IMR-90 (cell line): Measurements from ENCODE around the gene ZNF598. TPM values are rescaled to one million over a fixed set of nuclear protein-coding genes. Genes with fewer than 3 reads are reported as not detected.

Source experiments
- ATAC-seq: fragments of 200-7000 bp; cut with Tn5 transposase; 2 replicates; pipeline ENCODE4 v1.9.1; 2020; ENCODE audit warnings: low read depth, mild to moderate bottlenecking, moderate library complexity
- BruUV-seq: library from RNA; stranded (reverse); fragments of 400-500 nt; replicated peaks from 2 replicates; lab custom pipeline; 2021; lab: Mats Ljungman, UMichigan
- CTCF ChIA-PET: fragments of 300-600 bp; formaldehyde crosslinking; extraction: SDS; loops from one replicate; lab custom pipeline; 2021; ENCODE audit warnings: antibody characterized with exemption; lab: Yijun Ruan, JAX
- POLR2A ChIA-PET: fragments of 300-600 bp; sonication (Branson Sonifier 250); formaldehyde crosslinking; loops from one replicate; lab custom pipeline; 2022; ENCODE audit warnings: antibody characterized with exemption; ENCODE audit not compliant: unreplicated experiment; lab: Charles Lee
- DNase-seq: peaks from one replicate; pipeline ENCODE4 v3.0.0; 2013
- H2AFZ ChIP-seq: replicated peaks from 2 replicates; pipeline ENCODE3; 2013; ENCODE audit warnings: low read length, mild to moderate bottlenecking; ENCODE audit not compliant: poor library complexity
- H2AK5ac ChIP-seq: 2 replicates; pipeline ENCODE4 v1.6.1; 2013; ENCODE audit warnings: low read depth, low read length, inconsistent platforms
- H2AK9ac ChIP-seq: replicated peaks from 2 replicates; pipeline ENCODE3; 2013; ENCODE audit warnings: mild to moderate bottlenecking, low read depth, low read length, moderate library complexity; ENCODE audit not compliant: poor library complexity
- H2BK120ac ChIP-seq: 2 replicates; pipeline ENCODE4 v1.6.1; 2013; ENCODE audit warnings: low read depth, low read length, inconsistent platforms
- H2BK15ac ChIP-seq: 3 replicates; pipeline ENCODE4 v1.6.1; 2013; ENCODE audit warnings: low read depth, low read length, inconsistent platforms
- H2BK20ac ChIP-seq: 2 replicates; pipeline ENCODE4 v1.6.1; 2013; ENCODE audit warnings: low read depth, mild to moderate bottlenecking, inconsistent platforms, low read length, moderate library complexity
- H2BK5ac ChIP-seq: 2 replicates; pipeline ENCODE4 v1.6.1; 2013; ENCODE audit warnings: mild to moderate bottlenecking, low read depth, low read length, inconsistent platforms; ENCODE audit not compliant: poor library complexity, severe bottlenecking
- H3K14ac ChIP-seq: replicated peaks from 2 replicates; pipeline ENCODE4 v1.6.1; 2013; ENCODE audit warnings: low read depth, low read length, inconsistent platforms
- H3K18ac ChIP-seq: 2 replicates; pipeline ENCODE4 v1.6.1; 2013; ENCODE audit warnings: low read depth, low read length, control low read depth
- H3K23ac ChIP-seq: 2 replicates; pipeline ENCODE4 v1.6.1; 2013; ENCODE audit warnings: low read depth, low read length, inconsistent platforms
- H3K27ac ChIP-seq: 2 replicates; pipeline ENCODE4 v1.5.1; 2013; ENCODE audit warnings: mild to moderate bottlenecking, control low read depth, low read length; ENCODE audit not compliant: insufficient read depth
- H3K27me3 ChIP-seq: 2 replicates; pipeline ENCODE4 v1.6.1; 2013; ENCODE audit warnings: low read length; ENCODE audit not compliant: control insufficient read depth, insufficient read depth
- H3K36me3 ChIP-seq: 2 replicates; pipeline ENCODE4 v1.6.1; 2013; ENCODE audit warnings: low read length, mixed read lengths; ENCODE audit not compliant: control insufficient read depth, insufficient read depth
- H3K4ac ChIP-seq: 2 replicates; pipeline ENCODE4 v1.6.1; 2013; ENCODE audit warnings: low read depth, low read length, inconsistent platforms
- H3K4me1 ChIP-seq: 2 replicates; pipeline ENCODE4 v1.6.1; 2013; ENCODE audit warnings: low read length, mixed read lengths; ENCODE audit not compliant: control insufficient read depth, insufficient read depth
- H3K4me2 ChIP-seq: 2 replicates; pipeline ENCODE4 v1.6.1; 2013; ENCODE audit warnings: low read depth, mild to moderate bottlenecking, control low read depth, low read length, moderate library complexity
- H3K4me3 ChIP-seq: 2 replicates; pipeline ENCODE4 v1.5.1; 2013; ENCODE audit warnings: low read depth, mild to moderate bottlenecking, control low read depth, low read length, moderate library complexity; ENCODE audit not compliant: insufficient read depth
- H3K56ac ChIP-seq: 2 replicates; pipeline ENCODE4 v1.6.1; 2013; ENCODE audit warnings: low read length, inconsistent platforms; ENCODE audit not compliant: insufficient read depth; ENCODE audit errors: extremely low read depth
- H3K79me1 ChIP-seq, 2 experiments: 2 replicates each; pipeline ENCODE4 v1.6.1; 2013; ENCODE audit warnings: low read length in 2 of 2, inconsistent platforms in 1 of 2, low read depth in 1 of 2
- H3K9ac ChIP-seq: 2 replicates; pipeline ENCODE4 v1.6.1; 2013; ENCODE audit warnings: low read depth, low read length, control low read depth
- H3K9me1 ChIP-seq: 2 replicates; pipeline ENCODE4 v1.6.1; 2013; ENCODE audit warnings: low read length, inconsistent platforms; ENCODE audit not compliant: insufficient read depth
- H3K9me3 ChIP-seq: 2 replicates; pipeline ENCODE4 v1.6.1; 2013; ENCODE audit warnings: low read length; ENCODE audit not compliant: control insufficient read depth, insufficient read depth
- H4K20me1 ChIP-seq: 2 replicates; pipeline ENCODE4 v1.6.1; 2013; ENCODE audit warnings: low read length, inconsistent platforms; ENCODE audit not compliant: insufficient read depth
- H4K5ac ChIP-seq: 2 replicates; pipeline ENCODE4 v1.6.1; 2013; ENCODE audit warnings: mild to moderate bottlenecking, low read depth, low read length, control low read depth
- H4K8ac ChIP-seq, 2 experiments: 2 replicates each; pipeline ENCODE4 v1.6.1; 2013; ENCODE audit warnings: low read depth in 2 of 2, low read length in 2 of 2, control low read depth in 1 of 2, inconsistent platforms in 1 of 2
- H4K91ac ChIP-seq: 2 replicates; pipeline ENCODE4 v1.6.1; 2013; ENCODE audit warnings: low read depth, low read length, inconsistent platforms; ENCODE audit not compliant: insufficient read depth
- BHLHE40 ChIP-seq: fragments of 150-350 bp; IDR thresholded peaks from 2 replicates; pipeline ENCODE4 v1.6.1; 2016; ENCODE audit warnings: mild to moderate bottlenecking, low read depth, low read length
- CEBPB ChIP-seq: IDR thresholded peaks from 2 replicates; pipeline ENCODE4 v1.6.1; 2012; ENCODE audit warnings: low read depth, low read length, improper control_type of control experiment
- CHD1 ChIP-seq: IDR thresholded peaks from 2 replicates; pipeline ENCODE4 v1.6.1; 2012; ENCODE audit warnings: low read depth, low read length, improper control_type of control experiment
- ELK1 ChIP-seq: fragments of 150-350 bp; IDR thresholded peaks from 2 replicates; pipeline ENCODE4 v1.6.1; 2016; ENCODE audit warnings: low read depth, mild to moderate bottlenecking, low read length, moderate library complexity, borderline replicate concordance
- FOS ChIP-seq: fragments of 150-350 bp; IDR thresholded peaks from 2 replicates; pipeline ENCODE4 v1.6.1; 2016; ENCODE audit warnings: low read depth, low read length
- MAFK ChIP-seq: IDR thresholded peaks from 2 replicates; pipeline ENCODE4 v1.6.1; 2012; ENCODE audit warnings: low read depth, low read length, improper control_type of control experiment
- MAZ ChIP-seq: IDR thresholded peaks from 2 replicates; pipeline ENCODE4 v1.6.1; 2012; ENCODE audit warnings: low read depth, mild to moderate bottlenecking, low read length, improper control_type of control experiment, moderate library complexity, borderline replicate concordance
- POLR2A ChIP-seq: IDR thresholded peaks from 2 replicates; pipeline ENCODE4 v1.6.1; 2012; ENCODE audit warnings: mild to moderate bottlenecking, low read depth, low read length
- RAD21 ChIP-seq: IDR thresholded peaks from 2 replicates; pipeline ENCODE4 v1.6.1; 2012; ENCODE audit warnings: low read length, improper control_type of control experiment
- RCOR1 ChIP-seq: IDR thresholded peaks from 2 replicates; pipeline ENCODE4 v1.6.1; 2012; ENCODE audit warnings: mild to moderate bottlenecking, low read length, improper control_type of control experiment; ENCODE audit not compliant: insufficient replicate concordance
- RFX5 ChIP-seq: IDR thresholded peaks from 2 replicates; pipeline ENCODE4 v1.8.0; 2012; ENCODE audit warnings: low read depth, mild to moderate bottlenecking, low read length, moderate library complexity
- SMC3 ChIP-seq: fragments of 150-350 bp; IDR thresholded peaks from 2 replicates; pipeline ENCODE4 v1.6.1; 2016; ENCODE audit warnings: low read depth, mild to moderate bottlenecking, antibody characterized with exemption, low read length, moderate library complexity
- USF2 ChIP-seq: fragments of 150-350 bp; IDR thresholded peaks from 2 replicates; pipeline ENCODE4 v1.6.1; 2017; ENCODE audit warnings: mild to moderate bottlenecking, antibody characterized with exemption, low read length, low read depth
- WGBS, 2 experiments: methylation state at CpG; one replicate each; pipeline versions ENCODE4 v1.1.5 to v1.1.7; 2013; ENCODE audit warnings: missing lambda C conversion rate in 2 of 2; ENCODE audit not compliant: insufficient read length in 1 of 2; ENCODE audit errors: extremely low coverage in 2 of 2; 5-methylcytosine and 5-hydroxymethylcytosine counted together
- dilution Hi-C: fragments of 300-500 bp; cut with HindIII; formaldehyde crosslinking; loops from one replicate; pipeline ENCODE4 v1.14.3; 2018; ENCODE audit warnings: low sequenced_read_pairs; ENCODE audit not compliant: unreplicated experiment
- in situ Hi-C: fragments of 300-500 bp; cut with MboI; formaldehyde crosslinking; loops from 3 replicates; pipeline ENCODE4 v1.14.3; 2019; ENCODE audit warnings: low sequenced_read_pairs, inconsistent platforms, mixed read lengths
- intact Hi-C: fragments of 100-400 bp; cut with micrococcal nuclease; formaldehyde crosslinking; loops from 2 replicates; pipeline ENCODE4 v1.10.0; 2022
- polyA plus RNA-seq, 3 experiments: library from polyadenylated mRNA; depleted of rRNA; stranded (reverse); fragments of >200 nt; gene quantifications; 2 replicates each; pipeline ENCODE4 v1.2.3, GENCODE V29; 2012; ENCODE audit warnings: low replicate concordance in 1 of 3
- total RNA-seq: library from RNA; depleted of rRNA; stranded (reverse); fragments of >200 nt; gene quantifications from 2 replicates; pipeline ENCODE4 v1.2.3, GENCODE V29; 2012
- TF ChIP-seq, protein P1 (sequence below): conservative IDR thresholded peaks from 2 replicates; pipeline ENCODE4 v1.5.1; 2012; ENCODE audit warnings: mild to moderate bottlenecking, low read depth, low read length, improper control_type of control experiment

The ZNF598 gene
- total and polyA plus RNA-seq, 2 of the 4 experiments (the other 2 are of a cell fraction) = 3.4 to 36.4 TPM

DNA sequence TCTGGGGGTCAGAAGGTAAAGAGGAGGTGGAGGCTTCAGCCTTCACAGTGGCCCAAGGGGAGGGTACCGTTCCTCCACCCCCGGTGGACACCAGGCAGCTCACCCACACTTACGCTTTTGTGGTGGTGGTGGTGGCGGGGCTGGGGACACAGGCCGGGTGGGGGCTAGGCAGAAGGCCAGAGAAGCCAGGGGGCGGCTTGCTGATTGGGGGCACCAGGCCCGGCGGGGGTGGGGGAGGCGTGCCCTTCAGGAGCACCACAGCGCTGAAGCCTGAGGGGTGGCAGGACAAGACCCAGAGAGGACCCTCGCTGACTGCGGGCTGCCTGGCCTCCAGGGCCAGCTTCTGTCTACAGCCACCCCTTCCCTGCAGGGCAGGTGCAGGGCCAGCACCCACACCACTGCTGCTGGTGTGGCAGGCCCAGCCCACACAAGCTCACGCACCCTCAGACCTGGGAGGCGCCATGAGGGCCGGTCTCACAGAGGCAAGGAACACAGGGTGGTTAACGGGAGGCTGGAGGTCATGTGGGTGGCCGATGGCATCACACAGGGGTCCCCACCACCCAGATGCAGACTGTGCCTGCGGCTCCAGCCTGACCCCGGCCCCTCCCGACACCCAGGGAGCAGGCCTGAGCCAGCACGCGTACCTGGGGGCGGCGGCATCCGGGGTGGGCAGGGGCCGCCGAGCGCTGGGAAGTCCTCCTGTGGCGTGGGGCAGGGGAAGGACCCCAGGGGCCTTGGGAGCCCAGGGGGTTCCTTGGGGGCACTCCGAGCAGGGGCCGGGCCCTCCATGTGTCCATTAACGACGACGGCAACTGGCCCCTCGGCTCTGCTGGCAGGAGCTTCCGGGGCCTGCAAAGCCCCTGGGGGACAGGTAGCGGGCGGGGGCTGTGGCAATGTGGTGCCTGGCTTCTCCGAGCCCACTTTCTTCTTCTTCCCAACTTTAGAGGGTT lies 10.5 kb downstream of the ZNF598 start:
- H3K4me3 ChIP-seq = no peak overlapping the region
- peaks cover 52% of the 10 kb centered on the region for H3K36me3 ChIP-seq
- intact Hi-C loops = no loop called here
- H2AK5ac ChIP-seq = peak overlapping the region; percentile 21; the same call in 1 of the 2 replicates
- no peak overlapping the region for H4K91ac ChIP-seq
- H2BK120ac ChIP-seq = no peak overlapping the region
- no peak overlapping the region for H3K9ac ChIP-seq
- ChIA-PET POLR2A (no interaction called here), CTCF (no interaction called here)
- H3K18ac ChIP-seq = no peak overlapping the region
- H3K14ac ChIP-seq = no peak overlapping the region
- no peak overlapping the region for H2AK9ac ChIP-seq
- no peak overlapping the region for H4K5ac ChIP-seq
- H3K4me1 ChIP-seq = peaks cover 18% of the 10 kb centered on the region
- H3K4ac ChIP-seq = no peak overlapping the region; the same call in 1 of the 2 replicates
- peaks cover 20% of the 10 kb centered on the region for H3K9me1 ChIP-seq
- no peak overlapping the region for H3K4me2 ChIP-seq
- H3K27me3 ChIP-seq = no peaks in the 10 kb centered on the region
- no peak overlapping the region for H4K8ac ChIP-seq
- no peak overlapping the region for H3K56ac ChIP-seq
- no peak overlapping the region for H2BK5ac ChIP-seq
- no peak overlapping the region for H2AFZ ChIP-seq
- no peaks in the 10 kb centered on the region for H3K9me3 ChIP-seq
- DNase-seq (no peak), ATAC-seq (no peak)
- H3K23ac ChIP-seq = no peak overlapping the region
- WGBS, 2 experiments = 85% methylated on average over 2 of the region's 39 CpGs; no CpG with 5 or more reads in 1 of the 2 experiments
- no peak overlapping the region for H2BK20ac ChIP-seq
- H3K27ac ChIP-seq = no peak overlapping the region
- dilution Hi-C loops = no loop called here
- in situ Hi-C loops = no loop called here
- peaks cover 5 to 62% of the 10 kb centered on the region in 2 experiments for H3K79me1 ChIP-seq
- peaks cover 40% of the 10 kb centered on the region for H4K20me1 ChIP-seq
- no peak overlapping the region for H2BK15ac ChIP-seq
- BruUV-seq = no TSS peak
- no peak for TF ChIP-seq RCOR1
- no peak for TF ChIP-seq CHD1
- TF ChIP-seq MAZ = no peak
- TF ChIP-seq BHLHE40 = no peak
- TF ChIP-seq RAD21 = no peak
- no peak for TF ChIP-seq MAFK
- TF ChIP-seq, protein P1, sequence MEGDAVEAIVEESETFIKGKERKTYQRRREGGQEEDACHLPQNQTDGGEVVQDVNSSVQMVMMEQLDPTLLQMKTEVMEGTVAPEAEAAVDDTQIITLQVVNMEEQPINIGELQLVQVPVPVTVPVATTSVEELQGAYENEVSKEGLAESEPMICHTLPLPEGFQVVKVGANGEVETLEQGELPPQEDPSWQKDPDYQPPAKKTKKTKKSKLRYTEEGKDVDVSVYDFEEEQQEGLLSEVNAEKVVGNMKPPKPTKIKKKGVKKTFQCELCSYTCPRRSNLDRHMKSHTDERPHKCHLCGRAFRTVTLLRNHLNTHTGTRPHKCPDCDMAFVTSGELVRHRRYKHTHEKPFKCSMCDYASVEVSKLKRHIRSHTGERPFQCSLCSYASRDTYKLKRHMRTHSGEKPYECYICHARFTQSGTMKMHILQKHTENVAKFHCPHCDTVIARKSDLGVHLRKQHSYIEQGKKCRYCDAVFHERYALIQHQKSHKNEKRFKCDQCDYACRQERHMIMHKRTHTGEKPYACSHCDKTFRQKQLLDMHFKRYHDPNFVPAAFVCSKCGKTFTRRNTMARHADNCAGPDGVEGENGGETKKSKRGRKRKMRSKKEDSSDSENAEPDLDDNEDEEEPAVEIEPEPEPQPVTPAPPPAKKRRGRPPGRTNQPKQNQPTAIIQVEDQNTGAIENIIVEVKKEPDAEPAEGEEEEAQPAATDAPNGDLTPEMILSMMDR = no peak
- TF ChIP-seq ELK1 = no peak
- TF ChIP-seq USF2 = no peak
- no peak for TF ChIP-seq SMC3
- no peak for TF ChIP-seq CEBPB
- TF ChIP-seq FOS = no peak
- TF ChIP-seq POLR2A = no peak
- TF ChIP-seq RFX5 = no peak
